Gastrocnemius medialis (tissue), 4 donors: ENCODE measurements around the gene SYT1. TPM values are rescaled to one million over a fixed set of nuclear protein-coding genes. Genes with fewer than 3 reads are reported as not detected.

Experiments used
- ATAC-seq, 2 donors: fragments of 150-250 bp; one replicate each; pipeline ENCODE4 v1.9.1; 2016
- DNase-seq, 2 donors: peaks; one replicate each; pipeline ENCODE4 v3.0.0-alpha.2; 2019
- H3K27ac ChIP-seq, 4 donors: fragments of 200-600 bp; sonication (generic); 1 replicate in 1 of 4; 2 replicates in 3 of 4; pipeline ENCODE4 v1.5.1; 2016 to 2018; ENCODE audit warnings: mild to moderate bottlenecking in 2 of 4, moderate library complexity in 1 of 4
- H3K27me3 ChIP-seq, 3 donors: fragments of 200-600 bp; sonication (generic) in 2 of 3; 1 replicate in 1 of 3; 2 replicates in 2 of 3; pipeline versions ENCODE4 v1.5.1 to v1.6.0; 2016 to 2019; ENCODE audit warnings: mild to moderate bottlenecking in 1 of 3, moderate library complexity in 1 of 3
- H3K36me3 ChIP-seq, 2 donors: fragments of 200-600 bp; sonication (generic) in 1 of 2; one replicate each; pipeline ENCODE4 v1.5.1; 2017 to 2018
- H3K4me1 ChIP-seq, 2 donors: fragments of 200-600 bp; sonication (generic) in 1 of 2; one replicate each; pipeline ENCODE4 v1.5.1; 2016 to 2017; ENCODE audit warnings: mild to moderate bottlenecking in 2 of 2
- H3K4me3 ChIP-seq, 4 donors: fragments of 200-600 bp; sonication (generic) in 3 of 4; 1 replicate in 1 of 4; 2 replicates in 3 of 4; pipeline ENCODE4 v1.5.1; 2016 to 2019; ENCODE audit warnings: mild to moderate bottlenecking in 2 of 4
- H3K9me3 ChIP-seq, 3 donors: fragments of 200-600 bp; sonication (generic) in 2 of 3; 1 replicate in 1 of 3; 2 replicates in 2 of 3; pipeline ENCODE4 v1.5.1; 2016 to 2019
- POLR2A ChIP-seq, 2 donors: fragments of 450-650 bp; IDR thresholded peaks; one replicate each; pipeline ENCODE4 v1.6.1; 2017; ENCODE audit warnings: antibody characterized with exemption in 2 of 2, mild to moderate bottlenecking in 2 of 2, moderate library complexity in 2 of 2
- in situ Hi-C, 4 donors: fragments of 200-750 bp; cut with MboI; loops; one replicate each; pipeline versions ENCODE4 v1.15.0 to v1.8.0; 2017; ENCODE audit warnings: low sequenced_read_pairs in 4 of 4
- intact Hi-C: fragments of 100-400 bp; cut with DNase I; formaldehyde crosslinking; loops from one replicate; pipeline ENCODE4 v1.15.1; 2023; ENCODE audit warnings: low total_unique reads
- total RNA-seq, 4 donors: library from RNA; depleted of rRNA; stranded (reverse); fragments of >200 nt; gene quantifications; one replicate each; pipeline versions ENCODE4 v1.1.0 to v1.2.3, GENCODE V29; 2016
- TF ChIP-seq, protein P1 (sequence below), 5 experiments: fragments of 450-650 bp in 3 of 5; fragments of 200-600 bp in 2 of 5; sonication (generic) in 2 of 5; IDR thresholded peaks in 4 of 5; conservative IDR thresholded peaks in 1 of 5; 1 replicate in 4 of 5; 2 replicates in 1 of 5; pipeline ENCODE4 v1.5.1; 2016 to 2019; ENCODE audit warnings: antibody characterized with exemption in 5 of 5, mild to moderate bottlenecking in 3 of 5, moderate library complexity in 3 of 5

The SYT1 gene
- total RNA-seq, 4 donors from 2014 or later = 0.13 to 0.88 TPM; not detected in 2

DNA sequence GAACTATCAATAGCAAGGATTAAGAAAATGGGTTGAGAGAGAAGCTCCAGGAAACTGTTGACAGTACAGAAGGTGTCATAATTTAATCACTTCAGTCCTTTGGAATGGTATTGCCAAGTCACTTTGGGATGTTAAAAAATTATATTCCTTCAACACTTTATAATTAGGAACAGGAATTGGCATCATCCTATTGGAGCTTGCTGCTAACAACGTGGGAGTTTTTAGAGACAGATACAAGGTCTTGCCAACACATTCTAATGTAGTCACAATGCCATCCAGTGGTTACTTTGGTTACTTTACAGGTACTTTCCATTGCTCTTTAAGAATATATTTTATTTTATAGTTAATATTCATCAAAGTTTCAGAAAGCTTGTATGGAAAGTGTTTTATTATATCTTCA is 310.1 kb downstream of the SYT1 start:
- no peak for TF ChIP-seq POLR2A (IDR thresholded peaks at IDR 0.05)
- TF ChIP-seq, protein P1, sequence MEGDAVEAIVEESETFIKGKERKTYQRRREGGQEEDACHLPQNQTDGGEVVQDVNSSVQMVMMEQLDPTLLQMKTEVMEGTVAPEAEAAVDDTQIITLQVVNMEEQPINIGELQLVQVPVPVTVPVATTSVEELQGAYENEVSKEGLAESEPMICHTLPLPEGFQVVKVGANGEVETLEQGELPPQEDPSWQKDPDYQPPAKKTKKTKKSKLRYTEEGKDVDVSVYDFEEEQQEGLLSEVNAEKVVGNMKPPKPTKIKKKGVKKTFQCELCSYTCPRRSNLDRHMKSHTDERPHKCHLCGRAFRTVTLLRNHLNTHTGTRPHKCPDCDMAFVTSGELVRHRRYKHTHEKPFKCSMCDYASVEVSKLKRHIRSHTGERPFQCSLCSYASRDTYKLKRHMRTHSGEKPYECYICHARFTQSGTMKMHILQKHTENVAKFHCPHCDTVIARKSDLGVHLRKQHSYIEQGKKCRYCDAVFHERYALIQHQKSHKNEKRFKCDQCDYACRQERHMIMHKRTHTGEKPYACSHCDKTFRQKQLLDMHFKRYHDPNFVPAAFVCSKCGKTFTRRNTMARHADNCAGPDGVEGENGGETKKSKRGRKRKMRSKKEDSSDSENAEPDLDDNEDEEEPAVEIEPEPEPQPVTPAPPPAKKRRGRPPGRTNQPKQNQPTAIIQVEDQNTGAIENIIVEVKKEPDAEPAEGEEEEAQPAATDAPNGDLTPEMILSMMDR (IDR thresholded peaks at IDR 0.05 in 4 of 5, conservative IDR thresholded peaks at IDR 0.05 in 1 of 5) = no peak
- Histone ChIP-seq H3K9me3 (no peaks in the 10 kb centered on the region), H3K27me3 (no peaks in the 10 kb centered on the region), H3K36me3 (no peaks in the 10 kb centered on the region), H3K4me3 (no peak overlapping the region), H3K27ac (no peak overlapping the region), H3K4me1 (no peaks in the 10 kb centered on the region)
- in situ Hi-C loops (no loop called here), intact Hi-C loops (no loop called here)
- ATAC-seq (no peak), DNase-seq (no peak)

DNA sequence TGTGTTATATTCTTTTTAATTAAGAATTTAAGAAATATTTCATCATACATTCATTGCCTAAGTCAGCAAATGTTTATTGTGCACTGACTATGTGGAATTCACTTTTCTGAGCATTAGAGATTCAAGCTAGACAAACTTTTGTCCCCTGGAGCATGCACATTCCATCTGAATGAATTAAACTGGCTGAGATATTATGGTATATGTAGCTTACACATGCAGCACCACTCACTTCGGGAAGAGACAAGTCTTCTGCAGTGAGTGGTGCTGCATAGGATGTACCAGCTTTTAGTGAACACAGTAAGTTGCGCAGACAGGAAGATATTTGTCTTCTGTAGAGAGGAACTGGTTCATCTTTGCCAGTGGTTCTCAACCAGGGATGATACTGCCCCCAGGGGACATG is 318.4 kb downstream of the SYT1 start:
- no peak for ATAC-seq
- in situ Hi-C loops = no loop called here

DNA sequence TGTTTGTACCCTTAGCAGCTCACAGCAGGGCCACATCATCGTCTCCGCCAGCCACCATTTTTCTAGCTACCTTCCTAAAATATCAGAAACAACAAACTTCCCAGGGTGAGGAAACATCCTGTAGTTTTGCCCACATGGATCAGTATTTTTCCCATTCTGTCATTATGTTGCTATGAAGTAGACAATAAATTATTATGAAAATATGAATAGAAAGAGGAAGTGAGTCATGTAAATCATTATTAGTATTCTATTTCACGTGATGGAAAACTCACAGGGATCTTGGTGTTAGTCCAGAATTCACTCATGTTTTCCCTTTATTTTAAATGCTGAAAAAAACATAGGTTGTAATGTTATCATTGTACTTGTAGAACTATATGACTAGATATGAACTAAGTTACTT is 319.4 kb downstream of the SYT1 start:
- no peak for ATAC-seq
- intact Hi-C loops = no loop called here

More for the DNA sequence above, 318.4 kb downstream of the SYT1 start:
- no peaks in the 10 kb centered on the region for H3K4me1 ChIP-seq
- no peaks in the 10 kb centered on the region for H3K27me3 ChIP-seq
- no peaks in the 10 kb centered on the region for H3K9me3 ChIP-seq
- no peak overlapping the region for H3K27ac ChIP-seq
- DNase-seq = no peak
- H3K36me3 ChIP-seq = no peaks in the 10 kb centered on the region
- intact Hi-C loops = no loop called here
- no peak overlapping the region for H3K4me3 ChIP-seq
- no peak for TF ChIP-seq POLR2A (IDR thresholded peaks at IDR 0.05)
- TF ChIP-seq, protein P1 (IDR thresholded peaks at IDR 0.05 in 4 of 5, conservative IDR thresholded peaks at IDR 0.05 in 1 of 5) = no peak

DNA sequence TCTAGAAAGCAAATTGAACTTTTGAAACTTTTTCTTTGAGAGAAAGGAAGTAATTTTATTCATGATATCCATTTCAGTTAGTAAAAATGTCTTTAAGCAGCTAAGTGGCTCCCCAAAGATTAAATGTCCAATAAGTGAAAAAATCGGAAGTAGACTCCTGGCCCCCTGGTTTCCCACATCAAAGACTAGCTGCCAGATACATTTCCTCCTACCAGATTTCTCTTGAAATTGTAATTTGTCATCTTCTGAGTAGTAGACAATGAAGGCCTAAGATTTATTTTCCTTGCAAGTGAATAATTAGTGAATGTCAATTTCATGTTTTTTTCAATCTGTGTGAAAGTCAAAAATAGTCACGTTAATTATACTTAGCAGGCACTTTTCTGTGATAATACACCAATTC is 321.9 kb downstream of the SYT1 start:
- in situ Hi-C loops = no loop called here
- H3K4me3 ChIP-seq = no peak overlapping the region
- TF ChIP-seq, protein P1 (IDR thresholded peaks at IDR 0.05 in 4 of 5, conservative IDR thresholded peaks at IDR 0.05 in 1 of 5) = no peak
- no peak for TF ChIP-seq POLR2A (IDR thresholded peaks at IDR 0.05)
- no peaks in the 10 kb centered on the region for H3K27me3 ChIP-seq
- no peaks in the 10 kb centered on the region for H3K9me3 ChIP-seq
- intact Hi-C loops = no loop called here
- H3K4me1 ChIP-seq = no peaks in the 10 kb centered on the region
- no peaks in the 10 kb centered on the region for H3K36me3 ChIP-seq
- H3K27ac ChIP-seq = no peak overlapping the region
- DNase-seq (no peak), ATAC-seq (no peak)

More for the DNA sequence above, 319.4 kb downstream of the SYT1 start:
- no peaks in the 10 kb centered on the region for H3K27me3 ChIP-seq
- H3K27ac ChIP-seq = no peak overlapping the region
- TF ChIP-seq, protein P1 (IDR thresholded peaks at IDR 0.05 in 4 of 5, conservative IDR thresholded peaks at IDR 0.05 in 1 of 5) = no peak
- no peak for TF ChIP-seq POLR2A (IDR thresholded peaks at IDR 0.05)
- no peak overlapping the region for H3K4me3 ChIP-seq
- in situ Hi-C loops = no loop called here
- H3K9me3 ChIP-seq = no peaks in the 10 kb centered on the region
- no peaks in the 10 kb centered on the region for H3K4me1 ChIP-seq
- no peaks in the 10 kb centered on the region for H3K36me3 ChIP-seq
- no peak for DNase-seq

DNA sequence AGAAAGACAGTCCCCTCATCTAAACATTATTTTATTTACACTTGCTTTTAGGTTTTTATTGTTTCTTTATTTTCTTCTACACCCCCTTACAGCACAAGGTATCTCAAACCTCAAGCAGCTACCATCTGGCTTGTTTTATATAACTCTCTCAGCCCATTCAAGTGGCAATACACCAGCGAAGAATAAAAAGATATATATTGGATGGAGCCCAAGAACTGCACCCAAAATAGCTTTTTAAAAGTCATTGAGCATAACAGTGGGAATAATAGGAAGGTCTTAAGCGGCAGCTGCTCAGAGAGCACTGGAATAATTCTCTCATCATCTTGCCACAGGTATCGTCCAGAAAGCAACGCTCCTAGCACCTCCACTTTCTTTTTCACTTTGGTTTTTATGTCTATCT is 322.5 kb downstream of the SYT1 start:
- intact Hi-C loops = no loop called here
- no peak overlapping the region for H3K27ac ChIP-seq
- peak overlapping the region in 2 of 4 donors; percentile 8 to 13 for H3K4me3 ChIP-seq
- no peaks in the 10 kb centered on the region for H3K4me1 ChIP-seq
- no peaks in the 10 kb centered on the region for H3K9me3 ChIP-seq
- TF ChIP-seq, protein P1 (IDR thresholded peaks at IDR 0.05 in 4 of 5, conservative IDR thresholded peaks at IDR 0.05 in 1 of 5) = no peak
- TF ChIP-seq POLR2A (IDR thresholded peaks at IDR 0.05) = no peak
- no peaks in the 10 kb centered on the region for H3K36me3 ChIP-seq
- no peak for ATAC-seq
- DNase-seq = no peak
- no peaks in the 10 kb centered on the region for H3K27me3 ChIP-seq
- in situ Hi-C loops = no loop called here
